Measurements from ENCODE around the gene MRPS26.

DNA sequence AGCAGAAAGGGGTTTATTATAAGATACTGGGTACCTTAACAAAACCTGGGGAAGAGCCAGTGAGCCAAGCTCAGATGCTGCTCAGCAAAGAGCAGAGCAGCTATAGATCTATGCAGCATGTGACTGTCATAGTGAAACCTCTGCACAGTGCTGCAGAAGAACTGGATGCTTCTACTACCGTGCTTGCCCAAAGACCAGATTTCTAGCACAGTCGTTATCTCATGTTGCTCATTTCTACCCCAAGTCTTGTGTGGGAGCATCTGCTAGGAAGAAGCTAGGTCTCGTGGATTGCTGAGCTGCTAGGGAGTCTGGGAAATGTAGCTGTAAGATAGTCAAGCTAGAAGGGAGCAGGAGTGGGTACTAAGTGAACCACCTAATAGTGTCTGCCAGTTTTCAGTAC, 34.1 kb upstream of the MRPS26 start:
- TF ChIP-seq POLR2A (IDR thresholded peaks at IDR 0.05): no peak
- TF ChIP-seq, protein P1, sequence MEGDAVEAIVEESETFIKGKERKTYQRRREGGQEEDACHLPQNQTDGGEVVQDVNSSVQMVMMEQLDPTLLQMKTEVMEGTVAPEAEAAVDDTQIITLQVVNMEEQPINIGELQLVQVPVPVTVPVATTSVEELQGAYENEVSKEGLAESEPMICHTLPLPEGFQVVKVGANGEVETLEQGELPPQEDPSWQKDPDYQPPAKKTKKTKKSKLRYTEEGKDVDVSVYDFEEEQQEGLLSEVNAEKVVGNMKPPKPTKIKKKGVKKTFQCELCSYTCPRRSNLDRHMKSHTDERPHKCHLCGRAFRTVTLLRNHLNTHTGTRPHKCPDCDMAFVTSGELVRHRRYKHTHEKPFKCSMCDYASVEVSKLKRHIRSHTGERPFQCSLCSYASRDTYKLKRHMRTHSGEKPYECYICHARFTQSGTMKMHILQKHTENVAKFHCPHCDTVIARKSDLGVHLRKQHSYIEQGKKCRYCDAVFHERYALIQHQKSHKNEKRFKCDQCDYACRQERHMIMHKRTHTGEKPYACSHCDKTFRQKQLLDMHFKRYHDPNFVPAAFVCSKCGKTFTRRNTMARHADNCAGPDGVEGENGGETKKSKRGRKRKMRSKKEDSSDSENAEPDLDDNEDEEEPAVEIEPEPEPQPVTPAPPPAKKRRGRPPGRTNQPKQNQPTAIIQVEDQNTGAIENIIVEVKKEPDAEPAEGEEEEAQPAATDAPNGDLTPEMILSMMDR (IDR thresholded peaks at IDR 0.05): no peak
